HepG2 (cell line): Measurements from ENCODE around the gene MRFAP1. TPM values are rescaled to one million over a fixed set of nuclear protein-coding genes. Genes with fewer than 3 reads are reported as not detected.
A peak's percentile ranks its signal among the peaks of the same experiment; 100 is the strongest.

Source experiments
- HNF1A ChIP-seq, 2 experiments: sonication (generic) in 1 of 2; formaldehyde crosslinking in 1 of 2; IDR thresholded peaks; 2 replicates each; pipeline versions ENCODE4 v1.4.0 to v1.6.1; 2016 to 2020; ENCODE audit warnings: borderline replicate concordance in 1 of 2, low read depth in 1 of 2, mild to moderate bottlenecking in 1 of 2, missing genetic modification reagents in 1 of 2
- RCOR2 ChIP-seq: IDR thresholded peaks from 2 replicates; pipeline ENCODE4 v1.6.1; 2016; ENCODE audit warnings: missing biosample characterization, missing genetic modification reagents
- REST ChIP-seq, 2 experiments: IDR thresholded peaks; 2 replicates each; pipeline ENCODE4 v1.6.1; 2011 to 2012; ENCODE audit warnings: low read length in 2 of 2, borderline replicate concordance in 1 of 2, low read depth in 1 of 2, mild to moderate bottlenecking in 1 of 2, moderate library complexity in 1 of 2
- SOX5 ChIP-seq: IDR thresholded peaks from 2 replicates; pipeline ENCODE4 v1.6.1; 2016; ENCODE audit warnings: borderline replicate concordance
- SRY ChIP-seq: sonication (generic); formaldehyde crosslinking; IDR thresholded peaks from 2 replicates; pipeline ENCODE4 v1.8.0; 2022; ENCODE audit warnings: mild to moderate bottlenecking, missing genetic modification reagents
- SYNCRIP ChIP-seq: fragments of 200-400 bp; formaldehyde crosslinking; IDR thresholded peaks from 2 replicates; pipeline ENCODE4 v1.6.1; 2018; ENCODE audit warnings: mild to moderate bottlenecking, low read depth, low read length; ENCODE audit not compliant: insufficient read depth
- TERF1 ChIP-seq: sonication (generic); formaldehyde crosslinking; IDR thresholded peaks from 2 replicates; pipeline ENCODE4 v1.8.0; 2022; ENCODE audit warnings: mild to moderate bottlenecking, missing genetic modification reagents, moderate library complexity
- THYN1 ChIP-seq: sonication (generic); formaldehyde crosslinking; IDR thresholded peaks from 2 replicates; pipeline ENCODE4 v1.8.1; 2023; ENCODE audit warnings: low read depth, mild to moderate bottlenecking, moderate library complexity, missing genetic modification reagents, borderline replicate concordance
- ZNF256 ChIP-seq: sonication (generic); formaldehyde crosslinking; conservative IDR thresholded peaks from 2 replicates; pipeline ENCODE4 v1.4.0; 2020; ENCODE audit warnings: missing genetic modification reagents
- ZNF33A ChIP-seq: sonication (generic); formaldehyde crosslinking; IDR thresholded peaks from 2 replicates; pipeline ENCODE4 v1.5.1; 2020; ENCODE audit warnings: missing genetic modification reagents, mild to moderate bottlenecking, moderate library complexity, borderline replicate concordance
- ZNF350 ChIP-seq: sonication (generic); formaldehyde crosslinking; IDR thresholded peaks from 2 replicates; pipeline ENCODE4 v1.4.0; 2020; ENCODE audit warnings: mild to moderate bottlenecking, low read depth, missing genetic modification reagents, borderline replicate concordance
- ZNF354B ChIP-seq: sonication (generic); formaldehyde crosslinking; IDR thresholded peaks from 2 replicates; pipeline ENCODE4 v1.8.0; 2022; ENCODE audit warnings: mild to moderate bottlenecking, missing genetic modification reagents
- ZNF451 ChIP-seq: sonication (generic); formaldehyde crosslinking; IDR thresholded peaks from 2 replicates; pipeline ENCODE4 v1.5.0; 2020; ENCODE audit warnings: mild to moderate bottlenecking, missing genetic modification reagents
- ZNF644 ChIP-seq: IDR thresholded peaks from 2 replicates; pipeline ENCODE4 v1.6.1; 2016; ENCODE audit warnings: low read depth
- ZNF724P ChIP-seq: sonication (generic); formaldehyde crosslinking; IDR thresholded peaks from 2 replicates; pipeline ENCODE4 v1.8.0; 2022; ENCODE audit warnings: missing genetic modification reagents, borderline replicate concordance
- ZSCAN20 ChIP-seq: sonication (generic); formaldehyde crosslinking; IDR thresholded peaks from 2 replicates; pipeline ENCODE4 v1.4.0; 2020; ENCODE audit warnings: missing genetic modification reagents, mild to moderate bottlenecking, borderline replicate concordance
- polyA plus RNA-seq, 8 experiments: library from polyadenylated mRNA; depleted of rRNA in 3 of 8; stranded (reverse) in 7 of 8; unstranded in 1 of 8; fragments of >200 nt; fragmentation: Illumina TruSeq in 4 of 8; extraction: Trizol in 4 of 8; gene quantifications; 2 replicates each; pipeline versions ENCODE4 v1.2.1 to v1.2.3, GENCODE V29; 2011 to 2016; ENCODE audit warnings: low read depth in 4 of 8, missing spikeins in 1 of 8, mixed read lengths in 1 of 8; ENCODE audit not compliant: insufficient read depth in 1 of 8
- total RNA-seq, 5 experiments: library from RNA; depleted of rRNA; stranded (reverse); fragments of >200 nt; fragmentation: Illumina TruSeq; extraction: Trizol; gene quantifications; 2 replicates each; pipeline ENCODE4 v1.2.3, GENCODE V29; 2016; ENCODE audit warnings: low read depth in 1 of 5

The MRFAP1 gene
- total and polyA plus RNA-seq, 2 of the 13 experiments (the other 11 are each of a cell fraction or from before 2014, with no cell fraction given), result 112 to 158 TPM

GRCh38 chr4:6640292-6641163 lies at the start of gene MRFAP1 (continued):
- TF ChIP-seq ZNF644 (CRISPR knock-in tag) (no peak), ZNF354B (CRISPR knock-in tag) (no peak), REST (IDR thresholded peaks at IDR 0.05; ENCODE audit: borderline replicate concordance in 1 of 2, low read depth in 1 of 2, low read length in 2 of 2) (peak in 1 of 2 experiments; percentile 45; a peak in 1 of 4 replicates), THYN1 (no peak), ZNF350 (CRISPR knock-in tag) (peak; percentile 85; the same call in 1 of the 2 replicates), SOX5 (CRISPR knock-in tag) (peak; percentile 35; the same call in 1 of the 2 replicates), ZNF33A (CRISPR knock-in tag) (peak; percentile 93; the same call in 1 of the 2 replicates), ZNF724P (peak; percentile 79; the same call in 1 of the 2 replicates), SRY (CRISPR knock-in tag) (peak; percentile 45; the same call in 1 of the 2 replicates), ZNF451 (CRISPR knock-in tag) (peak; percentile 83), SYNCRIP (no peak), TERF1 (CRISPR knock-in tag) (0 out of 2 replicates have a peak, but pooled peaks have one; percentile 36), ZSCAN20 (CRISPR knock-in tag) (no peak), RCOR2 (no peak), HNF1A (IDR thresholded peaks at IDR 0.05; ENCODE audit: low read depth) (no peak), HNF1A (CRISPR knock-in tag; IDR thresholded peaks at IDR 0.05; ENCODE audit: borderline replicate concordance) (0 out of 2 replicates have a peak, but pooled peaks have one; percentile 76), ZNF256 (no peak)
